GM18519 (cell line): ENCODE measurements around the gene ASGR2.
"Not testable (repeated sequence)": the region's sequence is repeated elsewhere in the genome, so short reads cannot be mapped to it uniquely, and the experiment has no call there.

Source experiments
- ATAC-seq: cut with Tn5 transposase; IDR thresholded peaks from one replicate; pipeline ENCODE4 v1.9.1; 2021; ENCODE audit warnings: mild to moderate bottlenecking, moderate library complexity; ENCODE audit not compliant: unreplicated experiment, low FRiP score

The ASGR2 gene

GRCh38 chr17:7102421-7102820 lies 12.2 kb downstream of the ASGR2 start:
- no peak for ATAC-seq

- ATAC-seq = no peak
These were observed 13.1 kb downstream of the ASGR2 start for GRCh38 chr17:7101531-7101930.

- ATAC-seq = not testable (repeated sequence)
These were observed 13.8 kb downstream of the ASGR2 start for GRCh38 chr17:7100641-7101379.

- no peak for ATAC-seq
These were observed 15.7 kb downstream of the ASGR2 start for GRCh38 chr17:7098802-7099459.

GRCh38 chr17:7097940-7098339 lies 16.7 kb downstream of the ASGR2 start:
- ATAC-seq = no peak

GRCh38 chr17:7095625-7096024 lies 19.0 kb downstream of the ASGR2 start:
- ATAC-seq = no peak

GRCh38 chr17:7094652-7095019 lies 20.0 kb downstream of the ASGR2 start:
- ATAC-seq = no peak

- not testable (repeated sequence) for ATAC-seq
These were observed 23.2 kb downstream of the ASGR2 start for GRCh38 chr17:7091311-7092005.

- ATAC-seq = not testable (repeated sequence)
These were observed 25.1 kb downstream of the ASGR2 start for GRCh38 chr17:7089570-7089969.

GRCh38 chr17:7088442-7088841 lies 26.2 kb downstream of the ASGR2 start:
- ATAC-seq = not testable (repeated sequence)

- no peak for ATAC-seq
These were observed 30.5 kb downstream of the ASGR2 start for GRCh38 chr17:7084088-7084487.

GRCh38 chr17:7083592-7083991 lies 31.0 kb downstream of the ASGR2 start:
- no peak for ATAC-seq

GRCh38 chr17:7081341-7082062 lies 33.1 kb downstream of the ASGR2 start:
- ATAC-seq = no peak

- ATAC-seq = no peak
These were observed 34.1 kb downstream of the ASGR2 start for GRCh38 chr17:7080456-7081041.

- ATAC-seq = no peak
These were observed 34.8 kb downstream of the ASGR2 start, which contains the start of gene CLEC10A for GRCh38 chr17:7079581-7080455. Gene CLEC10A, minus strand, starts transcription at chr17:7080251. Its CDS starts 1,439 bp downstream, at chr17:7078812.

- ATAC-seq = no peak
These were observed 35.9 kb downstream of the ASGR2 start for GRCh38 chr17:7078711-7079110.

GRCh38 chr17:7077911-7078546 lies 36.6 kb downstream of the ASGR2 start:
- ATAC-seq = no peak

- ATAC-seq = no peak
These were observed 39.7 kb downstream of the ASGR2 start for GRCh38 chr17:7074931-7075330.

- no peak for ATAC-seq
These were observed 42.2 kb downstream of the ASGR2 start for GRCh38 chr17:7072406-7072805.
